GM23338 (cell line): ENCODE results near the gene CACNA1B. TPM values are rescaled to one million over a fixed set of nuclear protein-coding genes. Genes with fewer than 3 reads are reported as not detected.

ENCODE experiments used
- microRNA counts: library from miRNA; unstranded; fragments of <30 nt; microRNA quantifications from one replicate; lab custom pipeline; 2017
- microRNA-seq: library from miRNA; unstranded; fragments of <30 nt; microRNA quantifications from one replicate; pipeline ENCODE4, GENCODE V29; 2017
- polyA plus RNA-seq: library from polyadenylated mRNA; unstranded; fragments of >200 nt; fragmentation: Nextera tagmentation; extraction: Ambion mirVana; gene quantifications from 2 replicates; pipeline ENCODE4 v1.2.1, GENCODE V29; 2016
- small RNA-seq: library from RNA; depleted of rRNA; stranded (forward); fragments of <200 nt; gene quantifications from one replicate; pipeline ENCODE3, GENCODE V24; 2014; ENCODE audit warnings: low replicate concordance
- total RNA-seq: library from RNA; depleted of rRNA; stranded (reverse); fragments of >200 nt; shearing (Covaris generic); gene quantifications from 2 replicates; pipeline ENCODE4 v1.2.3, GENCODE V29; 2014

Gene CACNA1B
- total and polyA plus RNA-seq, 2 experiments from 2014 or later: 1.1 to 10.4 TPM

MicroRNAs within 50 kb of the gene (microRNA counts, 767-probe panel; counts per million panel counts)
- not detected for microRNA hsa-miR-602 (lab: Ali Mortazavi, UCI)

Small RNA genes lying within 50 kb of the gene (microRNA-seq; reads per million reads assigned to microRNA genes)
- not detected for gene MIR602

Small RNA genes lying within 50 kb of the gene (small RNA-seq; reads per million reads assigned to genes)
- gene AL591424.2: not detected
- gene MIR602: not detected
